Fibroblast of skin of left biceps (primary cell): ENCODE results near the gene TPST1.
A peak's percentile ranks its signal among the peaks of the same experiment; 100 is the strongest.
"Not testable (repeated sequence)": the region's sequence is repeated elsewhere in the genome, so short reads cannot be mapped to it uniquely, and the experiment has no call there.

Experiments
- DNase-seq, 2 experiments: peaks; one replicate each; pipeline ENCODE4 v3.0.0-alpha.2; 2013; ENCODE audit warnings: low read depth in 2 of 2

The TPST1 gene

GRCh38 chr7:66379542-66380160 lies 174.5 kb downstream of the TPST1 start:
- no peak for DNase-seq

- no peak for DNase-seq
Measured at GRCh38 chr7:66380272-66380888, 175.2 kb downstream of the TPST1 start.

GRCh38 chr7:66382182-66382923 lies 177.2 kb downstream of the TPST1 start:
- not testable (repeated sequence) for DNase-seq

GRCh38 chr7:66385191-66385905 lies 180.2 kb downstream of the TPST1 start:
- not testable (repeated sequence) for DNase-seq

GRCh38 chr7:66395128-66395571 lies 190.0 kb downstream of the TPST1 start:
- peak; percentile 53 to 62 for DNase-seq

- not testable (repeated sequence) for DNase-seq
Measured at GRCh38 chr7:66396052-66396451, 190.9 kb downstream of the TPST1 start.

- not testable (repeated sequence) for DNase-seq
Measured at GRCh38 chr7:66398841-66399240, 193.7 kb downstream of the TPST1 start.

- no peak for DNase-seq
Measured at GRCh38 chr7:66399566-66399965, 194.4 kb downstream of the TPST1 start.

GRCh38 chr7:66400400-66400799 lies 195.3 kb downstream of the TPST1 start:
- DNase-seq: no peak

- not testable (repeated sequence) for DNase-seq
Measured at GRCh38 chr7:66401126-66401525, 196.0 kb downstream of the TPST1 start.

- not testable (repeated sequence) for DNase-seq
Measured at GRCh38 chr7:66401932-66402331, 196.8 kb downstream of the TPST1 start.

GRCh38 chr7:66403564-66403963 lies 198.4 kb downstream of the TPST1 start:
- no peak for DNase-seq

GRCh38 chr7:66409493-66409892 lies 204.4 kb downstream of the TPST1 start:
- no peak for DNase-seq
